OCI-LY1 (cell line): ENCODE results near the gene APLP1.

ENCODE experiments used
- CTCF ChIP-seq: fragments of 200-600 bp; sonication (generic), shearing (Covaris generic); IDR thresholded peaks from 2 replicates; pipeline ENCODE4 v1.5.1; 2017; ENCODE audit warnings: mild to moderate bottlenecking, antibody characterized with exemption, low read length, moderate library complexity, mixed read lengths
- EZH2 ChIP-seq: fragments of 200-600 bp; sonication (generic), shearing (Covaris generic); IDR thresholded peaks from 2 replicates; pipeline ENCODE4 v1.8.0; 2017; ENCODE audit warnings: borderline replicate concordance, mixed run types, mild to moderate bottlenecking, antibody characterized with exemption, low read length, moderate library complexity, mixed read lengths

GRCh38 chr19:35928507-35928906, 60.1 kb downstream of the APLP1 start:
- TF ChIP-seq EZH2, result no peak
- no peak for TF ChIP-seq CTCF
